Brain microvascular endothelial cell (primary cell): ENCODE measurements around the gene DOCK4.

Experiments used
- DNase-seq: peaks from one replicate; pipeline ENCODE4 v3.0.0-alpha.2; 2020
- H3K27ac ChIP-seq: fragments of 250-450 bp; sonication (Bioruptor Pico); 2 replicates; pipeline ENCODE4 v1.5.1; 2020; ENCODE audit warnings: mild to moderate bottlenecking, moderate library complexity
- H3K27me3 ChIP-seq: fragments of 250-450 bp; sonication (Bioruptor Pico); replicated peaks from 2 replicates; pipeline ENCODE4 v1.5.1; 2020; ENCODE audit warnings: mild to moderate bottlenecking
- H3K36me3 ChIP-seq: fragments of 250-450 bp; sonication (Bioruptor Pico); replicated peaks from 2 replicates; pipeline ENCODE4 v1.5.1; 2020; ENCODE audit warnings: mild to moderate bottlenecking
- H3K4me3 ChIP-seq: 2 replicates; pipeline ENCODE4 v1.5.1; 2011; ENCODE audit warnings: low read depth, mild to moderate bottlenecking, control low read depth, low read length, moderate library complexity
- CTCF ChIP-seq: IDR thresholded peaks from 2 replicates; pipeline ENCODE4 v1.5.1; 2011; ENCODE audit warnings: low read depth, mild to moderate bottlenecking, moderate library complexity, low read length, control low read depth, inconsistent platforms; ENCODE audit errors: missing control alignments
- in situ Hi-C: cut with HindIII; loops from 2 replicates; pipeline ENCODE4 v1.10.0; 2017; ENCODE audit warnings: low sequenced_read_pairs, low pct_ligation_motif_present

DOCK4 gene

GRCh38 chr7:111788286-111789047 lies 417.7 kb downstream of the DOCK4 start:
- no peak overlapping the region for H3K27ac ChIP-seq
- TF ChIP-seq CTCF, result no peak
- in situ Hi-C loops, result no loop called here
- H3K4me3 ChIP-seq, result no peak overlapping the region
- DNase-seq, result no peak
- H3K27me3 ChIP-seq, result no peaks in the 10 kb centered on the region
- H3K36me3 ChIP-seq, result no peaks in the 10 kb centered on the region

GRCh38 chr7:111787741-111788140 lies 418.5 kb downstream of the DOCK4 start:
- in situ Hi-C loops, result no loop called here

GRCh38 chr7:111787099-111787498 lies 419.1 kb downstream of the DOCK4 start:
- in situ Hi-C loops, result no loop called here
- no peak for DNase-seq
- Histone ChIP-seq H3K27ac (no peak overlapping the region), H3K4me3 (no peak overlapping the region), H3K27me3 (no peaks in the 10 kb centered on the region), H3K36me3 (no peaks in the 10 kb centered on the region)
- TF ChIP-seq CTCF, result no peak

More at GRCh38 chr7:111787741-111788140, 418.5 kb downstream of the DOCK4 start:
- Histone ChIP-seq H3K36me3 (no peaks in the 10 kb centered on the region), H3K27ac (no peak overlapping the region), H3K27me3 (no peaks in the 10 kb centered on the region), H3K4me3 (no peak overlapping the region)
- TF ChIP-seq CTCF, result no peak
- no peak for DNase-seq

- no peak overlapping the region for H3K27ac ChIP-seq
- no peaks in the 10 kb centered on the region for H3K36me3 ChIP-seq
- no peak for DNase-seq
- H3K27me3 ChIP-seq, result no peaks in the 10 kb centered on the region
- in situ Hi-C loops, result no loop called here
- H3K4me3 ChIP-seq, result no peak overlapping the region
- TF ChIP-seq CTCF, result no peak
Measured at GRCh38 chr7:111785076-111785475, 421.1 kb downstream of the DOCK4 start.

GRCh38 chr7:111784296-111784695 lies 421.9 kb downstream of the DOCK4 start:
- Histone ChIP-seq H3K27ac (no peak overlapping the region), H3K36me3 (no peaks in the 10 kb centered on the region), H3K27me3 (no peaks in the 10 kb centered on the region), H3K4me3 (no peak overlapping the region)
- in situ Hi-C loops, result no loop called here
- TF ChIP-seq CTCF, result no peak
- DNase-seq, result no peak

- Histone ChIP-seq H3K4me3 (no peak overlapping the region), H3K36me3 (no peaks in the 10 kb centered on the region), H3K27ac (no peak overlapping the region), H3K27me3 (no peaks in the 10 kb centered on the region)
- DNase-seq, result no peak
- in situ Hi-C loops, result no loop called here
- no peak for TF ChIP-seq CTCF
Measured at GRCh38 chr7:111783854-111784253, 422.3 kb downstream of the DOCK4 start.
